IMR-90 (cell line): Measurements from ENCODE around the gene SLC35B3. TPM values are rescaled to one million over a fixed set of nuclear protein-coding genes. Genes with fewer than 3 reads are reported as not detected.

Experiments
- ATAC-seq: fragments of 200-7000 bp; cut with Tn5 transposase; 2 replicates; pipeline ENCODE4 v1.9.1; 2020; ENCODE audit warnings: low read depth, mild to moderate bottlenecking, moderate library complexity
- BruUV-seq: library from RNA; stranded (reverse); fragments of 400-500 nt; replicated peaks from 2 replicates; lab custom pipeline; 2021; lab: Mats Ljungman, UMichigan
- CTCF ChIA-PET: fragments of 300-600 bp; formaldehyde crosslinking; extraction: SDS; loops from one replicate; lab custom pipeline; 2021; ENCODE audit warnings: antibody characterized with exemption; lab: Yijun Ruan, JAX
- POLR2A ChIA-PET: fragments of 300-600 bp; sonication (Branson Sonifier 250); formaldehyde crosslinking; loops from one replicate; lab custom pipeline; 2022; ENCODE audit warnings: antibody characterized with exemption; ENCODE audit not compliant: unreplicated experiment; lab: Charles Lee
- DNase-seq: peaks from one replicate; pipeline ENCODE4 v3.0.0; 2013
- H2AFZ ChIP-seq: replicated peaks from 2 replicates; pipeline ENCODE3; 2013; ENCODE audit warnings: low read length, mild to moderate bottlenecking; ENCODE audit not compliant: poor library complexity
- H2AK5ac ChIP-seq: 2 replicates; pipeline ENCODE4 v1.6.1; 2013; ENCODE audit warnings: low read depth, low read length, inconsistent platforms
- H2AK9ac ChIP-seq: replicated peaks from 2 replicates; pipeline ENCODE3; 2013; ENCODE audit warnings: mild to moderate bottlenecking, low read depth, low read length, moderate library complexity; ENCODE audit not compliant: poor library complexity
- H2BK120ac ChIP-seq: 2 replicates; pipeline ENCODE4 v1.6.1; 2013; ENCODE audit warnings: low read depth, low read length, inconsistent platforms
- H2BK15ac ChIP-seq: 3 replicates; pipeline ENCODE4 v1.6.1; 2013; ENCODE audit warnings: low read depth, low read length, inconsistent platforms
- H2BK20ac ChIP-seq: 2 replicates; pipeline ENCODE4 v1.6.1; 2013; ENCODE audit warnings: low read depth, mild to moderate bottlenecking, inconsistent platforms, low read length, moderate library complexity
- H2BK5ac ChIP-seq: 2 replicates; pipeline ENCODE4 v1.6.1; 2013; ENCODE audit warnings: mild to moderate bottlenecking, low read depth, low read length, inconsistent platforms; ENCODE audit not compliant: poor library complexity, severe bottlenecking
- H3K14ac ChIP-seq: replicated peaks from 2 replicates; pipeline ENCODE4 v1.6.1; 2013; ENCODE audit warnings: low read depth, low read length, inconsistent platforms
- H3K18ac ChIP-seq: 2 replicates; pipeline ENCODE4 v1.6.1; 2013; ENCODE audit warnings: low read depth, low read length, control low read depth
- H3K23ac ChIP-seq: 2 replicates; pipeline ENCODE4 v1.6.1; 2013; ENCODE audit warnings: low read depth, low read length, inconsistent platforms
- H3K27ac ChIP-seq: 2 replicates; pipeline ENCODE4 v1.5.1; 2013; ENCODE audit warnings: mild to moderate bottlenecking, control low read depth, low read length; ENCODE audit not compliant: insufficient read depth
- H3K27me3 ChIP-seq: 2 replicates; pipeline ENCODE4 v1.6.1; 2013; ENCODE audit warnings: low read length; ENCODE audit not compliant: control insufficient read depth, insufficient read depth
- H3K36me3 ChIP-seq: 2 replicates; pipeline ENCODE4 v1.6.1; 2013; ENCODE audit warnings: low read length, mixed read lengths; ENCODE audit not compliant: control insufficient read depth, insufficient read depth
- H3K4ac ChIP-seq: 2 replicates; pipeline ENCODE4 v1.6.1; 2013; ENCODE audit warnings: low read depth, low read length, inconsistent platforms
- H3K4me1 ChIP-seq: 2 replicates; pipeline ENCODE4 v1.6.1; 2013; ENCODE audit warnings: low read length, mixed read lengths; ENCODE audit not compliant: control insufficient read depth, insufficient read depth
- H3K4me2 ChIP-seq: 2 replicates; pipeline ENCODE4 v1.6.1; 2013; ENCODE audit warnings: low read depth, mild to moderate bottlenecking, control low read depth, low read length, moderate library complexity
- H3K4me3 ChIP-seq: 2 replicates; pipeline ENCODE4 v1.5.1; 2013; ENCODE audit warnings: low read depth, mild to moderate bottlenecking, control low read depth, low read length, moderate library complexity; ENCODE audit not compliant: insufficient read depth
- H3K56ac ChIP-seq: 2 replicates; pipeline ENCODE4 v1.6.1; 2013; ENCODE audit warnings: low read length, inconsistent platforms; ENCODE audit not compliant: insufficient read depth; ENCODE audit errors: extremely low read depth
- H3K79me1 ChIP-seq, 2 experiments: 2 replicates each; pipeline ENCODE4 v1.6.1; 2013; ENCODE audit warnings: low read length in 2 of 2, inconsistent platforms in 1 of 2, low read depth in 1 of 2
- H3K9ac ChIP-seq: 2 replicates; pipeline ENCODE4 v1.6.1; 2013; ENCODE audit warnings: low read depth, low read length, control low read depth
- H3K9me1 ChIP-seq: 2 replicates; pipeline ENCODE4 v1.6.1; 2013; ENCODE audit warnings: low read length, inconsistent platforms; ENCODE audit not compliant: insufficient read depth
- H3K9me3 ChIP-seq: 2 replicates; pipeline ENCODE4 v1.6.1; 2013; ENCODE audit warnings: low read length; ENCODE audit not compliant: control insufficient read depth, insufficient read depth
- H4K20me1 ChIP-seq: 2 replicates; pipeline ENCODE4 v1.6.1; 2013; ENCODE audit warnings: low read length, inconsistent platforms; ENCODE audit not compliant: insufficient read depth
- H4K5ac ChIP-seq: 2 replicates; pipeline ENCODE4 v1.6.1; 2013; ENCODE audit warnings: mild to moderate bottlenecking, low read depth, low read length, control low read depth
- H4K8ac ChIP-seq, 2 experiments: 2 replicates each; pipeline ENCODE4 v1.6.1; 2013; ENCODE audit warnings: low read depth in 2 of 2, low read length in 2 of 2, control low read depth in 1 of 2, inconsistent platforms in 1 of 2
- H4K91ac ChIP-seq: 2 replicates; pipeline ENCODE4 v1.6.1; 2013; ENCODE audit warnings: low read depth, low read length, inconsistent platforms; ENCODE audit not compliant: insufficient read depth
- BHLHE40 ChIP-seq: fragments of 150-350 bp; IDR thresholded peaks from 2 replicates; pipeline ENCODE4 v1.6.1; 2016; ENCODE audit warnings: mild to moderate bottlenecking, low read depth, low read length
- CEBPB ChIP-seq: IDR thresholded peaks from 2 replicates; pipeline ENCODE4 v1.6.1; 2012; ENCODE audit warnings: low read depth, low read length, improper control_type of control experiment
- CHD1 ChIP-seq: IDR thresholded peaks from 2 replicates; pipeline ENCODE4 v1.6.1; 2012; ENCODE audit warnings: low read depth, low read length, improper control_type of control experiment
- CTCF ChIP-seq: conservative IDR thresholded peaks from 2 replicates; pipeline ENCODE4 v1.5.1; 2012; ENCODE audit warnings: mild to moderate bottlenecking, low read depth, low read length, improper control_type of control experiment
- FOS ChIP-seq: fragments of 150-350 bp; IDR thresholded peaks from 2 replicates; pipeline ENCODE4 v1.6.1; 2016; ENCODE audit warnings: low read depth, low read length
- MAFK ChIP-seq: IDR thresholded peaks from 2 replicates; pipeline ENCODE4 v1.6.1; 2012; ENCODE audit warnings: low read depth, low read length, improper control_type of control experiment
- MAZ ChIP-seq: IDR thresholded peaks from 2 replicates; pipeline ENCODE4 v1.6.1; 2012; ENCODE audit warnings: low read depth, mild to moderate bottlenecking, low read length, improper control_type of control experiment, moderate library complexity, borderline replicate concordance
- MXI1 ChIP-seq: IDR thresholded peaks from 2 replicates; pipeline ENCODE4 v1.6.1; 2012; ENCODE audit warnings: low read depth, mild to moderate bottlenecking, low read length, moderate library complexity, borderline replicate concordance
- NFE2L2 ChIP-seq: fragments of 150-350 bp; IDR thresholded peaks from 2 replicates; pipeline ENCODE4 v1.6.1; 2016; ENCODE audit warnings: low read depth, mild to moderate bottlenecking, low read length
- POLR2A ChIP-seq: IDR thresholded peaks from 2 replicates; pipeline ENCODE4 v1.6.1; 2012; ENCODE audit warnings: mild to moderate bottlenecking, low read depth, low read length
- RAD21 ChIP-seq: IDR thresholded peaks from 2 replicates; pipeline ENCODE4 v1.6.1; 2012; ENCODE audit warnings: low read length, improper control_type of control experiment
- RCOR1 ChIP-seq: IDR thresholded peaks from 2 replicates; pipeline ENCODE4 v1.6.1; 2012; ENCODE audit warnings: mild to moderate bottlenecking, low read length, improper control_type of control experiment; ENCODE audit not compliant: insufficient replicate concordance
- RFX5 ChIP-seq: IDR thresholded peaks from 2 replicates; pipeline ENCODE4 v1.8.0; 2012; ENCODE audit warnings: low read depth, mild to moderate bottlenecking, low read length, moderate library complexity
- SMC3 ChIP-seq: fragments of 150-350 bp; IDR thresholded peaks from 2 replicates; pipeline ENCODE4 v1.6.1; 2016; ENCODE audit warnings: low read depth, mild to moderate bottlenecking, antibody characterized with exemption, low read length, moderate library complexity
- USF2 ChIP-seq: fragments of 150-350 bp; IDR thresholded peaks from 2 replicates; pipeline ENCODE4 v1.6.1; 2017; ENCODE audit warnings: mild to moderate bottlenecking, antibody characterized with exemption, low read length, low read depth
- WGBS, 2 experiments: methylation state at CpG; one replicate each; pipeline versions ENCODE4 v1.1.5 to v1.1.7; 2013; ENCODE audit warnings: missing lambda C conversion rate in 2 of 2; ENCODE audit not compliant: insufficient read length in 1 of 2; ENCODE audit errors: extremely low coverage in 2 of 2; 5-methylcytosine and 5-hydroxymethylcytosine counted together
- dilution Hi-C: fragments of 300-500 bp; cut with HindIII; formaldehyde crosslinking; loops from one replicate; pipeline ENCODE4 v1.14.3; 2018; ENCODE audit warnings: low sequenced_read_pairs; ENCODE audit not compliant: unreplicated experiment
- in situ Hi-C: fragments of 300-500 bp; cut with MboI; formaldehyde crosslinking; loops from 3 replicates; pipeline ENCODE4 v1.14.3; 2019; ENCODE audit warnings: low sequenced_read_pairs, inconsistent platforms, mixed read lengths
- intact Hi-C: fragments of 100-400 bp; cut with micrococcal nuclease; formaldehyde crosslinking; loops from 2 replicates; pipeline ENCODE4 v1.10.0; 2022
- polyA plus RNA-seq, 3 experiments: library from polyadenylated mRNA; depleted of rRNA; stranded (reverse); fragments of >200 nt; gene quantifications; 2 replicates each; pipeline ENCODE4 v1.2.3, GENCODE V29; 2012; ENCODE audit warnings: low replicate concordance in 1 of 3
- total RNA-seq: library from RNA; depleted of rRNA; stranded (reverse); fragments of >200 nt; gene quantifications from 2 replicates; pipeline ENCODE4 v1.2.3, GENCODE V29; 2012
- TF ChIP-seq, protein P1 (sequence below): fragments of 150-350 bp; IDR thresholded peaks from 2 replicates; pipeline ENCODE4 v1.6.1; 2016; ENCODE audit warnings: low read depth, mild to moderate bottlenecking, low read length, moderate library complexity, borderline replicate concordance

SLC35B3 gene
- total and polyA plus RNA-seq, 2 of the 4 experiments (the other 2 are of a cell fraction) = 19.0 to 21.1 TPM

GRCh38 chr6:8439601-8440268, 4.4 kb upstream of the SLC35B3 start:
- H3K79me1 ChIP-seq = peaks cover 4 to 11% of the 10 kb centered on the region in 2 experiments; a peak in 2 of 4 replicates
- no peaks in the 10 kb centered on the region for H3K9me1 ChIP-seq
- H4K91ac ChIP-seq = no peak overlapping the region
- no peak overlapping the region for H3K9ac ChIP-seq
- no peak overlapping the region for H2BK120ac ChIP-seq
- no peak overlapping the region for H3K27ac ChIP-seq
- no peak overlapping the region for H3K4me2 ChIP-seq
- H3K9me3 ChIP-seq = no peaks in the 10 kb centered on the region
- no peaks in the 10 kb centered on the region for H4K20me1 ChIP-seq
- TF ChIP-seq CHD1 (no peak), FOS (no peak), POLR2A (no peak), USF2 (no peak), NFE2L2 (no peak), RCOR1 (no peak), MAFK (no peak), RAD21 (no peak), CTCF (no peak), SMC3 (no peak), MXI1 (no peak), CEBPB (no peak), BHLHE40 (no peak), RFX5 (no peak), MAZ (no peak)
- TF ChIP-seq, protein P1, sequence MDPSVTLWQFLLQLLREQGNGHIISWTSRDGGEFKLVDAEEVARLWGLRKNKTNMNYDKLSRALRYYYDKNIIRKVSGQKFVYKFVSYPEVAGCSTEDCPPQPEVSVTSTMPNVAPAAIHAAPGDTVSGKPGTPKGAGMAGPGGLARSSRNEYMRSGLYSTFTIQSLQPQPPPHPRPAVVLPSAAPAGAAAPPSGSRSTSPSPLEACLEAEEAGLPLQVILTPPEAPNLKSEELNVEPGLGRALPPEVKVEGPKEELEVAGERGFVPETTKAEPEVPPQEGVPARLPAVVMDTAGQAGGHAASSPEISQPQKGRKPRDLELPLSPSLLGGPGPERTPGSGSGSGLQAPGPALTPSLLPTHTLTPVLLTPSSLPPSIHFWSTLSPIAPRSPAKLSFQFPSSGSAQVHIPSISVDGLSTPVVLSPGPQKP = no peak
- no peaks in the 10 kb centered on the region for H3K36me3 ChIP-seq
- H3K14ac ChIP-seq = no peak overlapping the region
- no peak overlapping the region for H2AK9ac ChIP-seq
- no peak overlapping the region for H3K4ac ChIP-seq
- H2BK20ac ChIP-seq = no peak overlapping the region
- POLR2A ChIA-PET = no interaction called here
- CTCF ChIA-PET = no interaction called here
- intact Hi-C loops = no loop called here
- 0% methylated on average over 1 of the region's 2 CpGs; no CpG with 5 or more reads in 1 of the 2 experiments for WGBS, 2 experiments
- no peak overlapping the region for H4K5ac ChIP-seq
- no peak for DNase-seq
- H3K4me1 ChIP-seq = peaks cover 4% of the 10 kb centered on the region; the same call in 1 of the 2 replicates
- H2AFZ ChIP-seq = no peak overlapping the region
- H3K23ac ChIP-seq = no peak overlapping the region
- H4K8ac ChIP-seq = no peak overlapping the region
- BruUV-seq = no TSS peak
- dilution Hi-C loops = no loop called here
- no peak for ATAC-seq
- H2BK15ac ChIP-seq = no peak overlapping the region
- H3K18ac ChIP-seq = no peak overlapping the region
- H3K4me3 ChIP-seq = no peak overlapping the region
- no peak overlapping the region for H3K56ac ChIP-seq
- no peaks in the 10 kb centered on the region for H3K27me3 ChIP-seq
- H2AK5ac ChIP-seq = no peak overlapping the region
- in situ Hi-C loops = loop anchor here (25.0 kb wide), 1 partner anchor 1973 kb away; the partner anchor contains the start of gene TFAP2A
- H2BK5ac ChIP-seq = no peak overlapping the region
